RPMI8226 (cell line): ENCODE measurements around the gene FOXK1.
A peak's percentile ranks its signal among the peaks of the same experiment; 100 is the strongest.

Experiments used
- DNase-seq: peaks from one replicate; pipeline ENCODE4 v3.0.0-alpha.2; 2015

FOXK1 gene

GRCh38 chr7:4745971-4746919, 64.2 kb downstream of the FOXK1 start:
- DNase-seq, result peak; percentile 77

DNA sequence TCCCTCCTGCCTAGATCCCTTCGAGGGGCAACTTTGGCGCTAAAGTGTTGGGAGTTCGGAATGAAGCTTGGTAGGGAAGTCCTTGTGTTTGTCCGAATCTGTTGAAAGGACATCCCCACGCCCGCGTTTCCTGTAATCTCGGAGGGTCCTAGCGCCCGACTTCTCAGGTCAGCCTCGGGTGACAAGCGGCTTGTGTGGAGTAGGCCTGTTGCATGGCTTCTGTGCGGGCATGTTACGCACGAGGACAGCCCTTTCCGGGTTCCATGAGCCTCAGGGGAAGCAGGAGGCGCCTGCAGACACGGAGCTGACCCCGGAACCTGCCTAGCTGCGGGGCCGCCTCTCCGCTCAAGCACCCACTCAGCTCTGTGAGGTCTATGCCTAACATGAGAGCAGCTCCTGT, 64.9 kb downstream of the FOXK1 start:
- DNase-seq, result no peak

GRCh38 chr7:4747746-4748145, 65.7 kb downstream of the FOXK1 start:
- DNase-seq, result no peak

DNA sequence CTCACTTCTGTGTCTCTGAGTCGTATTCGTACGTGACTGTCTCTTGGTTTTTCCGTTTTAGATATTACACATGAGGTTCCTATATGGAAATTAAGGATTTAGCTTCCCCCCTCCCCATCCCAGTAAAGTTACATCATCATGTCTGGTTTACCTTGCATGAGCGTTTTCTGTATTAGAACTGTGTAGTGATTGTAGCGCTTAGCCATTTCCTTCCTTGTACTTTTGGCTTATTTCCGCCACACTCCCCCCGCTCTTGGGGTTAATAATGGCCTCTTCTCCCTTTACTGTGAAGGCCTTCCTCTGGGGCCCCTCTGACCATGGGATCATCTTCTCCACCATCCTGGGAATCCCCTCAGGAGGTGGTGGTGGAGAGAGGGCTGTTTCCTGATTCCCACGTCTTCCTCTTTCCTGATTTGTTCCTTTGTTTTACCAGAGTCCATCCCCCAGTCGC, 66.2 kb downstream of the FOXK1 start:
- DNase-seq, result no peak

GRCh38 chr7:4749363-4749762, 67.3 kb downstream of the FOXK1 start:
- no peak for DNase-seq

- no peak for DNase-seq
Observed at GRCh38 chr7:4749798-4750197, 67.7 kb downstream of the FOXK1 start.

- no peak for DNase-seq
Observed at GRCh38 chr7:4751398-4751947, 69.4 kb downstream of the FOXK1 start.

DNA sequence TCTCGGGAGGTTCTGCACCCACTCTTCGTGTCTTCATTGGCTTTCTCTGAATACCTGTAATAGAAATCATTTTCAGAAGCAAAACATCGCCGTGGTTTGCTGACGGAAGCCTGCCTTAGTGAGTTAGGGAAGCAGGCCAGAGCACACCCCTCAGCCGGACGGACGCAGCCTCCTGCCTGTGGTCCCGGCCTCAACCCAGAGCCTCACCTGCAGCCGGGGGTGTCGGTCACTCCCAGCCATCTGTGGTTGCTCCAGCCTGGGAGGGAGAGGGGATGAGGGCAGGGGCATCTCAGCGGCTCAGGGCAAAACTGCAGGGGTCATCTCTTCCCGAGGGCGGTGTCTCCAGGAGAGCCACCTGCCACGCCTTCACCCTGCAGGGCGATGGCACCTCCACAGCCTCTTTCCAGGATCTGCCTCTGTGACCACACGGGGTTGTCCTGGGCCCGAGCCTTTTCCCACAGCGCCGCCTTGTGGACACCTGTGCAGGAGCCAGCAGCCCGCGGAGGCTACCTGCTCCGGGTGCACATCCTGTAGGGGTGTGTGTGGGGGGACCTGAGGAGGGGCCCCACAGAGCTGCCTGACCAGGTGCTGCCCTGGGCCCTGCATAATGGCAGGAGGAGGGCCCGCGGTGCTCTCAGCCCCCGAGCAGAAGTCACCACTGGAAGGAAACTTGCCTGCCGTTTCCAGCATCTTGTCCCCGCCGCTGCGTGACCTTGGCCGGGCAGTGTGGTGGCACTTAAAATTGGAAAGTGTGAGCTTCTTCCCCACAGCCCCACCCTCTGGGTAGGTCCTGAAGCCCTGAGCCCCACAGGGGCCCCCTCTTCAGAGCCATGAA, 71.7 kb downstream of the FOXK1 start:
- peak; percentile 82 for DNase-seq

DNA sequence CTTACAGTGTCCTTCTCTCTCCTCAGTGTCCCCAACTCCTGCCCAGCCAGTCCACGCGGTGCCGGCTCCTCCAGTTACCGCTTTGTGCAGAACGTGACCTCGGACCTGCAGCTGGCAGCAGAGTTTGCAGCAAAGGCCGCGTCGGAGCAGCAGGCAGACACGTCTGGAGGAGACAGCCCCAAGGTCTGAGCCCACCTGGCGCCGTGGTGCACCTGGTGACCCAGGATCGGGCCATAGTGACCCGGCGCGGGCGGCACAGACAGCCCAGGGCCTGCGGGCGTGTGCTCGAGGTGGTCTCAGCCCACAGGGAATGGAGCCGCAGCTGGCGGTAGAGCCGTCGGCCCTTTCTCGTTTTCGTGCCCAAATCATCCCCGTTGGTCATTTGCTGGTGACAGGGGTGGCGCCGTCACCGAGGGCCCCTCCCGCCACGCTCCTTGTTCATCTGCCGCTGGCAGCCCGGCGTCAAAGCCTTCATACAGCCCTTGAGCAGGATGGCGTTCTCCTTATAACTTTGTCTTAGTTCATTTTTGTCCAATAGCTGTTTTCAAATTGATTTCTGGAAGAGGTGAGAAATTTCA, 72.4 kb downstream of the FOXK1 start:
- DNase-seq, result no peak

GRCh38 chr7:4755045-4755444, 73.0 kb downstream of the FOXK1 start:
- no peak for DNase-seq

DNA sequence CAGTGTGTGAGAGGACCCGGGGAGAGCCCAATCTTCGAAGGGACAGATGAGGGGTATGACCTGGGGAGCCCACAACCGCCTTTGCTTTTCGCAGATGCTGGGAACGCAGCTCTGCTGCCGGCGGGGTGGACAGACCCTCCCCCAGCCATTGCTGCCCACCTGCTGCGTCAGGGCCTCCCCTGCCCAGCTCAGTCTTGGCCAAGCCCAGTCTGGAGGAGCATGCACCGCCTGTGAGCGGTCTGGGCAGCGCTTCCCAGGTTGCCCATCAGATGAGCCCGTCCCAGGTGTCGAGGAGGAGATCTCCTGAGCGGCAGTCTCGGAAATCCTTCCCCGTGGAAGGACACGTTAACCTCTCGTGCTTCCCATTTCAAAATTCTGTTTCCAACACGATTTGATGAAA, 76.0 kb downstream of the FOXK1 start:
- DNase-seq, result no peak

GRCh38 chr7:4758791-4759190, 76.7 kb downstream of the FOXK1 start:
- DNase-seq, result no peak

- no peak for DNase-seq
Observed at GRCh38 chr7:4759211-4759610, 77.1 kb downstream of the FOXK1 start.

DNA sequence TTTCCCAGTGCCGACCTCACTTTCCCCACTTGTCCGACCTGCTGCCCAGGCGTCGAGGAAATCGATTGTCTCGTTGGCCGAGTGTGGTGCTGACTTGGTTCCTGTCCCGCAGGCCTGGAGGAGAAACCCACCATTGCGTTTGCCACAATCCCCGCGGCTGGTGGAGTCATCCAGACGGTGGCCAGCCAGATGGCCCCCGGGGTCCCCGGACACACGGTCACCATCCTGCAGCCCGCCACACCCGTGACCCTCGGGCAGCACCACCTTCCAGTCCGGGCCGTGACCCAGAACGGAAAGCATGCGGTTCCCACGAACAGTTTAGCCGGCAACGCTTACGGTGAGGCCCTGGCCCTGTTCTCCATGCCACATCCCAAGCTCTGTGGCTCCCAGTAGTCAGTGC, 78.9 kb downstream of the FOXK1 start:
- no peak for DNase-seq

- DNase-seq, result no peak
Observed at GRCh38 chr7:4762121-4763055, 80.3 kb downstream of the FOXK1 start.

DNA sequence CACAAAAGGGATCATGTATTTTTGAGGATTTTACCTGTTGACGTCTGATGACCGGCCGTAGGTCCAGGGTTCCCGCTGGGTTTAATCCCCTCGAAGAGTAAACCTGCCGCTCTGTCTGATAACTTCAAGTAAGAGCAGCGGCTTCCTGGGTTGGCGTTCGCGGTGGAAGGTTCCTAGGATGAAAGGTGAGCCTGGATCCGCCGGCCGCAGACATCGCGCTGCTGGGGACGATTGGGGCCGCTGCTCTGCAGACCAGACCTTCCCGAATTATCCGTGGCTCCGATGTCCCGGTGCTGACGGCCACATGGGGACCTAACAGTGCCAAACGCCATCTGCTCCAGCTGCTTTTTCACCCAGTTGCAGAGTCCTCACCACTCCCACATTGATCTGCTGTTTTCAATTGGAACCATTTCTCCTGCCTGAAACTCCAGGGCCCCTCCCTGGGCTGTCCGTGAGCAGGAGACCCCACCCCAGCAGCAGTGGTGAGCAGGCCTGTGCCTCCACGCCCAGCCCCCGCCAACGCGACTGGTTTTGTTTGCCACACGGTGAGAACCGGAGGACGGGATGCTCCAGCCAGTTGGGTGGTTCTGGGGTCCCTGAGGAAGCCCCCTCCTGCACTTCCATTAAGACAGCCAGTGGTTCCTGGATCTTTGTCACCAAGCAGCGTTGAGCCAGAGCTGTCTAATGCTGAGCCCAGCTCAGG, 81.1 kb downstream of the FOXK1 start:
- DNase-seq, result no peak

DNA sequence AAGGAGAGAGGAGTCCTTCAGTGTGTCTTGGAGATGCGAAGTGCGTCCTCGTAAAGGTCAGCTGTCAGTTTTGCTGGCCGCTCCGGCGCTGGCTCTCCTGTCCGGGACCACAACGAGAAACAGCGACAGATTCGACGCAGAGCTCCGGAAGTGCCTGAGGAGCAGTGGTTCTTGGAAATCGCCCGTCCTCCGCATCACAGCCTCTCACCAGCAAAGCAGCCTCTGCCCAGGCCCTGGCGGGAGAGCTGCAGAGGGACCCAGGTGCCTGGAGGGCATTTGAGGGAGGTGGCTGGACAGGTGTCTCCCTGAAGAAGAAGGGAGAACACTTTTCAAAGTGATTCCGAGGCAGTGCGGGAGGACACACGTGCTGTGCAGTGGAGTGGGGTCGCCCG, 81.7 kb downstream of the FOXK1 start:
- no peak for DNase-seq

DNA sequence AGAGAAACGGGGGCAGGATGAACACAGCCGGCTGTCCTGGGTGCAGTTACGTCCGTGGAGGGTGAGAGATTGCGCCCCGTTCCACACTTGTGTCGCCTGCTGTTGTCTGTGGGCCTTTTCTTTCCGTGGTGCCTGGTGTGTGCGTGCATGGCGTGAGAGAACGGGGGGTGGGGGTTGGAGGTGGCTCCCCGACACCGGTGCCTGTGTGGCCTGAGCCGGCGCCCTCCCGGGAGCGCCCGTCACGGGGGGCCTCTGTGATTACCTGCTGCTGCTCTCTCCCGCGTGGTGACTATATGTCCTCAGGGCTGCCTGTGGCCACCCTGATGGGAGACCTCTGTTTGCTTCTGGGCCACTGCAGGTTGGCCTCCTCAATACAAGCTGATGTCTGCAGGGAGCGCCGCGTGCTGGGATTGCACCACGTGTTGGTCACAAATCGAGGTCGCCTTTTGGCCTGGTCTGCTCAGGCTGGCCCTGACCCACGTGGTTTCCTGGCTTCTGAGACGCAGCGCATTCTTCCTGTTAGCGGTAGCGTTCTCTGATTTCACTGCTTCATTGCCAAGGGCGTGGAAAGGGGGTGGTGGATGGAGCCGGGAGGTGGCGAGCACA, 82.4 kb downstream of the FOXK1 start:
- DNase-seq, result no peak

GRCh38 chr7:4765776-4766490, 83.8 kb downstream of the FOXK1 start:
- no peak for DNase-seq
